Renal pelvis (tissue), 4 donors: ENCODE data around the gene MT1H. TPM values are rescaled to one million over a fixed set of nuclear protein-coding genes. Genes with fewer than 3 reads are reported as not detected.
"Not testable (repeated sequence)": the region's sequence is repeated elsewhere in the genome, so short reads cannot be mapped to it uniquely, and the experiment has no call there.

ENCODE experiments used
- DNase-seq: peaks from one replicate; pipeline ENCODE4 v3.0.0-alpha.2; 2013
- polyA plus RNA-seq, 3 donors: library from polyadenylated mRNA; unstranded; fragments of 120-200 nt; gene quantifications; one replicate each; pipeline ENCODE4 v1.2.1, GENCODE V29; 2013; ENCODE audit not compliant: insufficient read length in 3 of 3

MT1H gene
- polyA plus RNA-seq, 3 donors, result 5.8 to 27.8 (median 18.4) TPM

GRCh38 chr16:56713794-56714193 lies 44.2 kb downstream of the MT1H start:
- DNase-seq, result no peak

- DNase-seq, result no peak
These were observed 45.5 kb downstream of the MT1H start for GRCh38 chr16:56715126-56715525.

DNA sequence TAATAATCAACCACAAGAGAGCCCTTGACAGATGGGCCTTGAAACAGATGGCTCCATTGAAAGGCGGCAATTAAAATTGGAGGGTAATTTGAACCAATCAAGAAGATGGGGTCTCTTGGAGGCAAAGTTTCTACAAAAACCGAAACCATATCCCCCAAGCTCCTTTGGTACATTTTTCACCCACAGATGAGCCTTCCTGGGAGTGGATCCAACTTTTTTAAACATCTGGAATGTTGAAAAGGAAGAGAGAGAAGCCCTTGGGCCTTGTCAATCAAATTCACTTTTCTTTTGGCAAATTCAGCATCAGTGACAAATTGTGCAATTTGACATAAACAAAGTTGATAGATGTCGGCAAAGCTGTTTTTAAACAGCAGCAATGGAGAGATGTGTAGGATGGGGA lies 47.1 kb downstream of the MT1H start:
- no peak for DNase-seq

- DNase-seq, result not testable (repeated sequence)
These were observed 47.9 kb downstream of the MT1H start for GRCh38 chr16:56717532-56717931.

Other genes with a start within 250 kb of the MT1H start
- 100 to 1,000 TPM; 121 to 138 (median 136) TPM for gene AMFR, start 244.3 kb upstream of the MT1H start, polyA plus RNA-seq
- 100 to 1,000 TPM; 117 to 129 (median 123) TPM for gene NUDT21, start 218.5 kb upstream of the MT1H start, polyA plus RNA-seq
- 10 to 100 TPM; 34.7 to 42.1 (median 39.8) TPM for gene OGFOD1, start 218.3 kb upstream of the MT1H start, polyA plus RNA-seq
- gene BBS2, start 149.8 kb upstream of the MT1H start, polyA plus RNA-seq, result 100 to 1,000 TPM in 1 of 3 donors, 10 to 100 TPM in 2; 67.3 to 114 (median 97.6) TPM
- gene MT4, start 104.7 kb upstream of the MT1H start, polyA plus RNA-seq, result not detected
- 1 to 10 TPM in 2 of 3 donors, not detected in 1; 1.9 to 2.5 TPM for gene MT3, start 80.3 kb upstream of the MT1H start, polyA plus RNA-seq
- 10 to 100 TPM; 26.6 to 27.3 (median 26.9) TPM for gene MT2A, start 61.2 kb upstream of the MT1H start, polyA plus RNA-seq
- 10 to 100 TPM; 18.0 to 44.4 (median 23.6) TPM for gene MT1E, start 44.0 kb upstream of the MT1H start, polyA plus RNA-seq
- under 1 TPM in 1 of 3 donors, not detected in 2; 0.26 TPM for gene MT1M, start 37.2 kb upstream of the MT1H start, polyA plus RNA-seq
- gene MT1A, start 31.1 kb upstream of the MT1H start, polyA plus RNA-seq, result not detected
- gene MT1B, start 17.9 kb upstream of the MT1H start, polyA plus RNA-seq, result not detected
- 10 to 100 TPM; 53.1 to 66.4 (median 65.7) TPM for gene MT1F, start 11.9 kb upstream of the MT1H start, polyA plus RNA-seq
- gene MT1G, start 1.7 kb upstream of the MT1H start, polyA plus RNA-seq, result 10 to 100 TPM; 30.1 to 89.3 (median 51.8) TPM
- gene MT1X, start 12.7 kb downstream of the MT1H start, polyA plus RNA-seq, result 10 to 100 TPM; 23.6 to 30.3 (median 28.1) TPM
- 10 to 100 TPM; 84.3 to 96.6 (median 89.1) TPM for gene NUP93, start 60.3 kb downstream of the MT1H start, polyA plus RNA-seq
- 10 to 100 TPM; 15.8 to 32.0 (median 27.7) TPM for gene SLC12A3, start 195.4 kb downstream of the MT1H start, polyA plus RNA-seq